NT2/D1 (cell line): ENCODE measurements around the gene FER.

Experiments
- SUZ12 ChIP-seq: IDR thresholded peaks from 2 replicates; pipeline ENCODE4 v1.6.1; 2011; ENCODE audit not compliant: insufficient read length, insufficient read depth; ENCODE audit errors: extremely low read depth
- YY1 ChIP-seq: IDR thresholded peaks from 2 replicates; pipeline ENCODE4 v1.6.1; 2011; ENCODE audit not compliant: insufficient read length, insufficient read depth
- ZNF274 ChIP-seq: IDR thresholded peaks from 2 replicates; pipeline ENCODE4 v1.6.1; 2011; ENCODE audit warnings: mild to moderate bottlenecking, low read depth, low read length

DNA sequence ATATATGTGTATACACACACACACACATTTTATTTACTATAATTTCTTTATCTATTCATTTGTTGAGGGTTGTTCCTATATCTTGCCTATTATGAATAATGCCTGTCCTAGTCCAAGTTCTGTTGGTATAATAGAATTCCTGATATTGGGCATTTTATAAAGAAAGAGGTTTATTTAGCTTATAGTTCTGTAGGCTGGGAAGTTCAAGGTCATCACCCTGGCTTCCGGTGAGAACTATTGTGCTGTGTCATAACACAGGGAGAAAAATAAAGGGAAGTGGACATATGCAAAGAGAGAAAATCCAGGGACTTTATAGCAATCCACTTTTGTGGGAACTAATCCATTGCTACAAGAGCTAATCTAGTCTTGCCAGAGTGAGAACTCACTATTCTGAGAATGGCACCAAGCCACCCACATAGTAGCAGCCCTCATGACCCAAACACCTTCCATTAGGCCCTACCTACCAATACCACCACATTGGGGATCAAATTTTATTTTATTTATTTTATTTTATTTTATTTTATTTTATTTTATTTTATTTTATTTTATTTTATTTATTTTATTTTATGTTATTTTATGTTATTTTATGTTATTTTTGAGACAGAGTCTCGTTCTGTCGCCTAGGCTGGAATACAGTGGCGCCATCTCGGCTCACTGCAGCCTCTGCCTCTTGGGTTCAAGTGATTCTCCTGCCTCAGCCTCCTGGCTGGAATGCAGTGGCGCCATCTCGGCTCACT is 74.7 kb downstream of the FER start:
- no peak for TF ChIP-seq YY1
- no peak for TF ChIP-seq ZNF274
- TF ChIP-seq SUZ12: no peak
